ENCODE results near the gene FN3K.

FN3K gene

DNA sequence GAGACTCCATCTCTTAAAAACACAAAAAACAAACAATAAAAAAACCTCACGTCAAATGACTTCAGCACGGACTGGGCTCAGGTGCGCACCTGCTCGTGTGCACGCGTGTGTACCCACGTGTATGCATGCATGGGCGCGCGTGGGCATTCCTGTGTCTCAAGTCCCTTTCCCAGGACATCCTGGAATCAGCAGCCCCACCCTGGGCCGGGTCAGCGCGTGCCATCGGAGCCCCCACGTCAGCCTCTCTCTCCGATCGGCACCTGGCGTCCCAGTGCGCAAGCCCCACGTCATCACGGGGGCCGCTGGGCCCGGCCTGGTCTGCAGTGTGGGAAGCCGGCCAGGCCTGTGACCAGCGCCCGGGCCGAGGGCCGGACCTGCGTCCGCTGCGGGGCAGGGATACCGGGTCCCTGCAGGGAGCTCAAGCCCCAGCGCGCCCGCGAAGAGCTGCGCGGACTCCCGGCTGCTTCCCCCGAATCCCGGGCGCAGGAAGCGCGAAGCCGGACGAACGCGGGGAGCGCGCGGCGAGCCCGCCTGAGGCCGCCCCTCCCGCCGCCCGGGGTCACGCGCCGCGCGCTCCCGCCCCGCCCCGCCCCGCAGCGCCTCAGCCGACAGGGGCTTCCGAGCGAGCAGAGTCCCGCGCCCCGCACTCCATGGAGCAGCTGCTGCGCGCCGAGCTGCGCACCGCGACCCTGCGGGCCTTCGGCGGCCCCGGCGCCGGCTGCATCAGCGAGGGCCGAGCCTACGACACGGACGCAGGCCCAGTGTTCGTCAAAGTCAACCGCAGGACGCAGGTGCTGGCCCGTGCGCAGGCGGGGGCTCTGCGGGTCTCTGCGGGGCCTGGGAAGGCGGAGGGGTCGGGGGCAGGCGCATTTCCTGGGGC lies at the start of gene FN3K:
TSS of gene FN3K (plus strand) at position 629 of the 880 bp plus-strand sequence. CDS start at position 651, 22 bp downstream.
- DNase-seq (ENCODE audit: low read depth in 2 of 2): no peak

DNA sequence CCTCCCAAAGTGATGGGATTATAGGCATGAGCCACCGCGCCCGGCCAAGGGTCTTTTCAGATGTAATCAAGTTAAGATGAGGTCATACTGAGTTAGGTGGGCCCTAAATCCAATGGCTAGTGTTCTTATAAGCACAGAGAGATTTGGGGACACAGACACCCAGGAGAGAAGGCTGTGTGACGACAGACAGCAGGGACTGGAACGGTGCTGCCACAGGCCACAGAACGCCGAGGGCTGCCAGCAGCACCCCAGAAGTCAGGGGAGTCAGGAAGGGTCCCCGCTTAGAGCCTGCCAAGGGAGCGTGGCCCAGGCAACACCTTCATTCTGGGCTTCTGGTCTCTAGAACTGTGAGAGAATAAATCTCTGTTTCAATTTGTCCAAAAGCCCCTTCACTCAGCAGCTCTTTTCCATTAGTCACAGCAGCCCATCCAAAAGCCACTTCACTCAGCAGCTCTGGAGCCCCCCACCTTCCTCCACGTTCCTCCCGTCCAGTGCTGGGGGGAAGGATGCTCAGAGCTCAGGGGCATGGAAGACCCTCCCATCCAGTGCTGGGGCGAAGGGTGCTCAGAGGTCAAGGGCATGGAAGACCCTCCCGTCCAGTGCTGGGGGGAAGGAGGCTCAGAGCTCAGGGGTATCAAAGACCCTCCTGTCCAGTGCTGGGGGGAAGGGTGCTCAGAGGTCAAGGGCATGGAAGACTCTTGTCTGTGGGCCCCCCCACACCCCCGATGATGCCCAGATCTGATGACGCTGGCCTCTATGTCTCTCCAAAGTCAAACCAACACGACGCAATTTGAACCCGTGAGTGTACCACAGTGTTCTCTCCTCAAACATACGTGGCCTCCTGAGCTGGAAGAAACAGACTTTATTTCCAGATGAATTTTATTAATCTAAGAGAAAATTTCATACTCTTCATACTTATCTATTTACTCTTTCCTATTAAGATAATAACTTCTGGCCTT lies 48.8 kb upstream of the FN3K start:
- DNase-seq (ENCODE audit: low read depth in 2 of 2): no peak

DNA sequence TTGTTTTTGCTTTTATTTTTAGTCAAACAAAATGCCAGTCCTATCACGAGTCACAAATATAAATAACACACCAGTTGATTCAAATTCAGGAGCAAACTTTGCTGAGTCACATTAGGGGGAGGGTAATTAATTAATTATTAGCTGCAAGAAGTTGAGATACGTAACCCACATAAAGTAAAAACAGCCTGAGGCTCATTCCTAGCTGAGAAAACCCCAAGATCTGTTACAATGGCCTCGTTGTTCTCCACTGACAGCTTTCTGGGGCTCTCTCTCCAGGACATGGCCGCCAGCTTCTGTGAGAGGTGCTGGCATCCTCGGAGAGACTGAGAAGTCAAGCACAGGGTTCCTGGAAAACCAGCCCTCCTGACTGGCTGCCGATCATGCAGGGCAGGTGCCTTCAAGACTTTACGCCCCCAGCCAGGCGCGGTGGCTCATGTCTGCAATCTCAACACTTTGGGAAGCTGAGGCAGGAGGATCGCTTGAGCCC lies 48.0 kb upstream of the FN3K start:
- DNase-seq (ENCODE audit: low read depth in 2 of 2): no peak

DNA sequence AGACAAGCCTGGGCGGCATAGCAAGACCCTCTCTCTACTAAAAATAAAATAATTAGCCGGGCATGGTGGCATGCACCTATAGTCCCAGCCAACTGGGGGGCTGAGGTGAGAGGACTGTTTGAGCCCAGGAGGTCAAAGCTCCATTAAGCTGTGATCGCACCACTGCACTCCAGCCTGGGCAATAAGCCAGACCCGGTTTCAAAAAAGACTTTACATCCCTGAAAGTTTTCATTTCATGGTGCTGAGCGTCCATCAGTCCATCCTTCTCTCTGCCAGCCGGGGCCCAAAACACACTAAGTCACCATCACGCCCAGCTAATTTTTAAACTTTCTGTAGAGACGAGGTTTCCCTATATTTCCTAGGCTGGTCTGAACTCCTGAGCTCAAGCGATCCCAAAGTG lies 47.5 kb upstream of the FN3K start:
- no peak for DNase-seq (ENCODE audit: low read depth in 2 of 2)

DNA sequence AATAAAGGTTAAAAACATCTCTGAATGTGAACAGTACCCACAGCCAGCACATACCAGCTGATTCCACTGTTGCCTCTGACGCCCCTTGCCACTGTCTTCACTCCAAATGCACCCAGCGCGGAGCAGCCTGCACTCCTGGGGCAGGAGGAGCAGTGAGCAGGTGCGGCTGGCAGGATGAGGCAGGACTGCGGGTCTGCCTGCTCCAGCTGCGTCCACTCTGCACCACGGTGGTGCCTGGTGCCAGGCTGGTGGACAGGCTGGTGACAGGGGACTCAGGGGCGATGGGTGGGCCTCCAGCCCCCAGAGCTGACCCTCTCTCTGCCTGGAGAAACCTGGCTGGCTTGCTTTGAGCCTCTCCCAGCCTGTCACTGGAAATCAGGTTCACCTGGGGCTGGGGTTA lies 46.3 kb upstream of the FN3K start:
- DNase-seq (ENCODE audit: low read depth in 2 of 2): no peak

DNA sequence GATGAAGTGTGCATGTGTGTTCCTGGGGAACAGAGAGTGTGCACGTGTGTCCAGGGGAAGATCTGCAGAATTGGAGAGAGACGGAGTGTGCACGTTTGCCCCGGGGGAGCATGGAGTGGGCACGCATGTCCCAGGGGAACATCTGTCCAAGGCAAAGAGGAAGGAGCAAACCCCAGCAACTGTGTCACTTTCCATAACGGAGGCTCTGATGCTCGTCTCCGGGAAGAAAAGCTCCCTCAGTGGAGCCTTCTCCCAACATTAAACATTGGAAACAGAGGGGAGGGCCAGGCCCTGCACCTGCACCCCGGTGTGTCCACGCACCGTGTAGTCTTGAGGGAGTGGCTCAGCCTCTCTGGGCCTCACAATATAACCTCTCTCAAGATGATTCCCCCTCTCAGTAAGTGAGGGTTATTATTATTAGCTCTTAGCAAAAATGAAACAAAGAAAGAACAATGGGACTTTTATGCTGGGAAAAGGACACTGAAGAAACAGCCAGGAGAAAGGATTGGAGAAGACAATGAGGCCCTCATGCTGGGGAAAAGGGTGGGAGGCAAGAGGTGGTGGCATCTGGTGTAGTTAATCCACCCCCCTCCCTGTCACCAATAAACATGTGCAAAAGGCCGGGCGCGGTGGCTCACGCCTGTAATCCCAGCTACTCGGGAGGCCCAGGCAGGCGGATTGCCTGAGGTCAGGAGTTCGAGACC lies 44.5 kb upstream of the FN3K start:
- DNase-seq (ENCODE audit: low read depth in 2 of 2): no peak

DNA sequence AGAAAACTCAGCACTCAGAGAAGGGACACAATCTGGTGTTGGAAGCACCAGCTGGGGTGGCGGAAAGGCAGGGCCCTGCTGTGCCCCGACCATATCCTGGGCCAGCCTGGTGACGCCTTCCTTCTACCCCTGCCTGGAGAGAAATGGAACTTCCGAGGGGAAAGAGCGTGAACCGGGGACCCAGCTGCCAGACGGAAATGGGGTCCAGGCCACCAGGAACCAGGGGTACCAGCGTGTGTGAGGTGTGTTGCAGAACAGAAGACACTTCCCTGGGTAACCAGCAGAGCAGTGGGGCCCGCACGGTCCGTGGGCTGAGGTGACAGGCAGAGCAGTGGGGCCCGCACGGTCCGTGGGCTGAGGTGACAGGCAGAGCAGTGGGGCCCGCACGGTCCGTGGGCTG lies 43.7 kb upstream of the FN3K start:
- no peak for DNase-seq (ENCODE audit: low read depth in 2 of 2)

DNA sequence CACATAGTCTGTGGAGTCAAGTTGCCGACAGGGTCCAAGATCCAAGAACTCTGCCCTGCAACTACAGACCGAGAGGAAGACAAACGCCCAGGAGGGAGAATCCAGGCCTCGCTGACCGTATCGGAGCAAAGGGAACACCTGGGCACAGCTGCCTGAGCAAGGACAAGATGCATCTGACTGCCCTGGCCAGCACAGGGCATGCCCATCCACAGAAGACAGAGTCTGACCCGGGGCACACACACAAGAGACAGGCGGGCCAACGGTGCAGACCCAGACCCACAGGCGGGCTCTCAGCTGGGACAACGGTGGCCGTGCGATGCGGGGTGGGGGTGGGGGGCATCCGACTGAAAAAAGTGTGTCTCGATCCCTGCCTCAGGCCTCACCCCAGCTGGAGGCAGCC lies 43.1 kb upstream of the FN3K start:
- DNase-seq (ENCODE audit: low read depth in 2 of 2): no peak

DNA sequence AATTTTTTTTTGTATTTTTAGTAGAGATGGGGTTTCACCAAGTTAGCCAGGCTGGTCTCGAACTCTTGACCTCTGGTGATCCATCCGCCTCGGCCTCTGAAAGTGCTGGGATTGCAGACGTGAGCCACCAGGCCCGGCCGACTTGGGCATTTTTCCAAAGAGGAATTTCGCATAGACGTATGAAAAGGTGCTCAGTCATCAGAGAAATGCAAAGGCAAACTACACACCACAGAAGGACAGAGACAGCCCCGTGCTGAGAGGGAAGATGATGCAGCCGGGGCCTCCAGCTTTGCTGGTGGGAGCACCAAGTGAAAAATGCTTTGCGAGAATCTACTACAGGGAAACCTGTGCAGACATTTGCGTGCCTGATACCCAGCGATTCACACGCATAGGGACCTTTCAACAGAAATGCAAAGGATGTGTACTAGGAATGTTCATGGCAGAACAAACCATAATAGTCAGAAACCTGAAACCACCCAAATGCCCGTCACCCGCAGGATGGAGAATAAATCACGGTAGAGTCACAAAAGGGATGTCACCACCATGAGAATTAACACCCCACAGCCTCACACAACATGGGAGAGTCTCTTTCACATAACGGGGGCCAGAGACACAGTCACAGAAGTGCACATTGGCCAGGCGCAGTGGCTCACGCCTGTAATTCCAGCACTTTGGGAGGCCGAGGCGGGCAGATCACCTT lies 42.1 kb upstream of the FN3K start:
- DNase-seq (ENCODE audit: low read depth in 2 of 2): no peak

DNA sequence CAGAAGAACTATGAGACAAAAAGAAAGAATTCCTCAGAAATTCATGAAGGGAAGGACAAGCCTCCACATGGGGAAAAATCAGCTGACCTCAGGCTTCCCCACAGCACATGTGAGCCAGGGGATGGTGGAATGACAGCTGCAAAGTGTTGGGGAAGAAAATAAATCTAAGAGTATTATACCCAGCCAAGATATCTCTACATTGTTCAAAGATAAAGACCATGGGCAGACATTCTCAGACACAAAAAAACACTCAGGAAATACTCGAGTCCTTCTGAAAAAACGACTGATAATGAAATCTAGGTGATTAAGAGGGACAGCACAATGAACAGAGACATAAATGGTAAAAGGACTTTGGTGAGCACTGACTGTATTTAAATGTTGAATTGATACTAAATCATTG lies 40.8 kb upstream of the FN3K start:
- DNase-seq (ENCODE audit: low read depth in 2 of 2): no peak

DNA sequence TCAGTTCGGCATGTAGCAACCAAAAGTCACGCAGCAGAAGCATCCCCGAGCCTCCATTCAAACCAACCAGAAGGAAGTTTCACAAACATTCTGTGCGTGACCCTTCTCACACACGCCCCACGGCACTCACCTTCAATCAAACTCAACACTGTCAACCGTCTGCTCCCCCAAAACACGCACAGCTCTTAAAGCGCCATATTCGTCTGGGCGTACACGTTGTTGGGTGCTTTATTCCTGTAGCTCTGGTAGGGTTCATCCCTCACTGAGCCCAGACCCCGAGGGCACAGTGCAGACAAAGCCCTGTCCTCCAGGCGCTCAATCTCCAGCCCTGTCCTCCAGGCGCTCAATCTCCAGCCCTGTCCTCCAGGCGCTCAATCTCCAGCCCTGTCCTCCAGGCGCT lies 39.2 kb upstream of the FN3K start:
- no peak for DNase-seq (ENCODE audit: low read depth in 2 of 2)

DNA sequence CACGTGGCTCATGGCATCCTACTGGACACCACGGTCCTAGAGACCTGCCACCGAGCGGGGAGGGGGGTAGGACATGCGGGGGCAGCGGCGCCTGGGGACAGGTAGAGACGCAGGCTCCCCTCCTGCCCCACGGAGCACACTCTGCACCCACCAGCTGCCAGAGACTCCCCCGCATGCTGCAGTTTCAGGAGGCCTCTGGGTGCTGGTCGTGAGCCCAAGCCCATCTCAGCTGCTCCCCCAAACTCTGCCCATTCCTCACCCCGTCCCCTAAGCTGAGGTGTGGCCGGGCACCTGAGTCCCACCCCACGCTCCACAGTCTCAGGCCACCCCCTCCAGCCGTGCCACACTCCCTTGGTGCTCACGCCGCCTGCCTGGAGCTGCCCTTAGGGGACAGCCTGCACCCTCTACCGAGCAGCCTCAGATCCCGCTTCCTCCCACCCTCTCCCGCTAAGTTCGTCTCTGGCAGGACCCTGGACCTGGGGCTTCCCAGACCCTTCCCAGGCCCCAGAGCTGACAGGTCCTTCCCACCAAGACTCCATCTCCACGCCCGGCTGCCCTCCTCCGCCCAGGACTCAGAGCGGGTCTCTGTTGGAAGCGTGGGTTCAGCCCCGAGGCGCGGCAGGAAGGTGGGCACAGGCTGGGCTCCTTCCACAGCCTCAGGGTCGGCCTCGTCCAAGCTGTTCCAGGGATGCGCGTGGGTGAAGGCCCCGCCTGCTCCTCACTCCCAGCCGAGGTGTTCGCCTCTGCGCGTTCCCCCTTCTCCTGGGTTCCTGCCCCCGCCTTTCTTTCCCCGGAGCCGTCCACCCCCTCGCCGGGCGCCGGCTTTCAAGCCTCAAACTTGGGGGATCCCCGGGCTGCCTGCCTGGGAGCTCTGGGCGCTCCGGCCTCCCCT lies 38.3 kb upstream of the FN3K start:
- DNase-seq (ENCODE audit: low read depth in 2 of 2): no peak

DNA sequence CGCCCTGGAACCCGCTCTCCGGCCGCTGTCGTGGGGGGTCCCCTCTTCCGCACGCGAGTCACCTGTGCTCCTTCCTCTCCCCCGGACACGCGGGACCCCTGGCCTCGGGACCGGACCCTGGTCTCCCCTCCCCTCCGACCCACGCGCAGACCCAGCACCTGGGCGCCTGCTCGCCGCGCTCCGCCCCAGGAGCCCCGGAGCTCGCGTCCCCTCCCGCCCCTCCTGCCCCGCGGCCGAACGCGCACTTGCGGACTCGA lies 37.7 kb upstream of the FN3K start:
- no peak for DNase-seq (ENCODE audit: low read depth in 2 of 2)

DNA sequence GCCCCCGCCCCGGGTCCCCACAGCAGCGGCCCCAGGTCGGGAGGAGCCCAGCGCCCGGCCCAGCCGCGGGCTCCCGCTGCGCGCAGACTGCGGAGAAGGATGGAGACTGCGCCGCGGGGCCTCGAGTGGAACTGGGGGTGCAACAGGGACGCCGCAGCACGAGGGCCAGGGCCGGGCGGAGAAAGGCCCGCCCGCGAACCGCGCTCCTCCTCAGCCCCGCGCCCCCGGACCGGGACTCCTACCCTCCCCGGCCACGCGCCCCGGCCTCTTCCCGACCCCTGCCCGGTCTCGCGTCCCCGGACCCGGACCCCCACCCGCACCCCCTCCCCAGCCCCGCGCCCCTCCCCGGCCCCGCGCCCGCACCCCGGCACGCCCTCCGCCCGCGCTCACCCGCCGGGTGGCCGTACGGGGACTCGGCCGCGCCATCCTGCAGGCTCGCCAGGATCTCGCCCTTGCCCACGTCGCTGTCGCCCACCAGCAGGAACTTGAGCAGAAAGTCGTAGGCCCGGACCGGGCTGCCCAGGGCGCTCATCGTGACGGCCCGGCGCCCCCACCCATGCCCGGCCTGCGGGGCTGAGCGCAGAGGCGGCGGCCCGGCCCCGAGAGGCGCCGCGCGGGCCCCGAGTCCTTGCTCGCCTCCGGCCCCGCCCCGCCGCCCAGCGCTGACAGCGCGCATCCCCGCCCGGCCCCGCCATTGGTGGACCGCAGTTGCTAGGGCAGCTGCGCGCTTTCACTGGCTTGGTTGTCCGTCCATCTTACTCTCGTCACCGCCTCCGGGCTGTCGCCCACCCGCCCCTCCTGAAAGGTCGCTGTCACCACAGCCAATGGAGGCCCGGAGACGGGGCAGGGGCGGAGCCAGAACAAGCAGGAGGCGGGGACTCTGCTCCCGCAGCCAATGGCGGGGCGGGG lies 37.1 kb upstream of the FN3K start, which contains the start of gene RAB40B:
TSS of gene RAB40B (minus strand) at position 634 of the 909 bp plus-strand sequence. CDS start at position 532, 102 bp downstream.
- peak; percentile 95 to 96 for DNase-seq (ENCODE audit: low read depth in 2 of 2)

DNA sequence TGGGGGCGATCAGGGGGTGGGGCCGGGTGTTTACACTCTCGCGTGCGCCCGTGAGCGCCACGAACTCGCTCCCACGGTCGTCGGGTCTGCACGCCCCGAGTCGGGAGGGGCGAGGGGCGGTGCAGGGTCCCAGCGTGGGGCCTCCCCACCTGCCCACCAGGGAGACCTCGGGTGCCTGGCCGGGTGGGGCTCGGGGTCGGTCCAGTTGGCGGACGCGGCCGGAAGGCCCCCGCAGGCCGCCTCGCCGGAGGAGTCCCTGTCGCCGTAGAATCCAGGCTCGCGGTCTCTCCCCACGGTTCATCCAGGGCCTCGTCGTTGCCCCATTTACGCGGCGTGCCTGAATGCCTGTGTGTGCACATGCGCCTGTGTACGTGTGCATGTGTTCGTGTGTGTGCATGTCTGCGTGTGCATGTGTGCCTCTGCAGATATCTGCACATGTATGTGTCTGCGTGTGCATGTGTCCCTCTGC lies 36.4 kb upstream of the FN3K start:
- no peak for DNase-seq (ENCODE audit: low read depth in 2 of 2)

DNA sequence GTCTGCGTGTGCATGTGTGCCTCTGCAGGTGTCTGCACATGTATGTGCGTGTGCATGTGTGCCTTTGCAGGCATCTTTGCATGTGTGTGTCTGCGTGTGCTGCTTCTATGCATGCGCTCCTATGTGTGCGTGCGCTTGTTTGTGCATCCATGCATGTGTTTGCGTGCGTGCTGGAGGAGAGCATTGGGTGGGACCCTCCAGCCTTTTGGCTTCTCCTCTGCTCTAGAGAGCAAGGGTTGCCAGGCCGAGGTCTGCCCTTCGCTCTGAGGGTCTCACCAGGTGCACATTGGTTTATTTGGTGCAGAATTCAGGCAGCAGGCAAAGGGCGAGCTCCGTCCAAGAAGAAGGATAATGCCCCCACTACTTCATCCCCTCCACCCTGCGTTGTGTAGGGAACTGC lies 35.9 kb upstream of the FN3K start:
- no peak for DNase-seq (ENCODE audit: low read depth in 2 of 2)

DNA sequence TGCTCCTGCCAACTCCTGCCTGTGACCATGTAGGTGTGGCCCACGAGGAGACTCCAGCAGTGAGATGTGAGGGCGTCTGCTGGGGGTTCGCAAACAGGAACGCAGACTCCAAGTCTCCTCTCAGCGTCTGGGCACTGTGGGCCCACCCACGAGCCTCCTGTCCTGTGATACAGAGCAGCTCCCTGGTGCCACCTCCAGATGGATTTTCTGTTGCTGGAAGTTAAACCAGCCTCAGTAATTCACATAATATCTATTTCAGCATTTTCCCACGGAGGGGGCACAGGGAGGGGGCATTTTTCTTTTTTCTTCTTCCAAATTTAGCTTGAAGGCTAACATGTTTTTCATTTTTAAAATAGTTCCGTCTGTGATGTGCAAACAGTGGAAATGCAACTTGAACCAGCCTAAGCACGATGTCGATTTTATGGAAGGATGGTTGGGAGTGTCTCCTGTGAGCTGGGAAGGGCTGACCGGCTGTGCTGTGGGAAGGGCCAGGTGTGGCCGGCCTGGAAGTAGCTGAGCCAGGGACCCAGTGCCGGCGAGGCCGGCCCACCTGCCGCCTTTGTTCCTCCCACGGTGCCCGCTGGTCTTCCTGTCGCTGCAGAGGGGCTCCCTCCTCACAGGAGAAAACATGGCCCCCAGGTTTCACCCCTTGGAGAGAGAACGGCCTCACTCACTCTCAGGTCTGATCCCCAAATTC lies 33.0 kb upstream of the FN3K start:
- DNase-seq (ENCODE audit: low read depth in 2 of 2): no peak

DNA sequence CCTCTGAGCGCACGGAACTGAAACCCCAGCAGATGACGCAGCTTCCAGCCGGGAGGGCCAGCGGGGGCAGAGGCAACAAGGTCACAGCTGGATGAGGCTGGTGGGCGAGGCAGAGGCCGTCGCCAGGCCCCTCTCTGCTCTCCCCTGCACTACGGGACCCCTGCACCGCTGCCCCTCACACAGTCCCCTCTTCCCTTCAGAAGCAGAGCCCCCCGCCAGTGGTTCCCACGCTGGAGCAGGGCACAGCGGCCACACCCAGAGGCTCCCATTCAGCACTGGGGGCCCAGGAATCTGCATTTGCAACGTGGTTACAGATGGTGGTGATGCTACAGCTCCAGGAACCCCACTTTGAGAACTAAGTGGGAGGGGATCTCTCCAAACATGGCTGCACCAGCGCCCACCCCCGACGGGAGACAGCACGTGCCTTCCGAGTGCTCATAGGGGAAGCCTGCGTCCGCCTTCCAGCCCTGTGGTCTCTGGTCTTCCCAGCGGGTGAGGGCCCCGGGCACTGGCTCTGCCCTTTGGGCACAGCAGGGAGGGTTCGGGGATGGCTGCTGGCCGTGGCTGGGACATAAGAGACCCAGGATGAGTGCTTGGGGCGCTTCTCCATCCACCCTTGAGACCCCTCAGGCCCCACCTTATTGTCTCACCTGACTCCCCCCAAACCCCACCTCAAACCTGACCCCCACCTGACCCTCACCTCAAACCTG lies 32.2 kb upstream of the FN3K start:
- no peak for DNase-seq (ENCODE audit: low read depth in 2 of 2)

Measured in activated CD4-positive, alpha-beta T cell treated with anti-CD3 and anti-CD28 coated beads for 24 hours (primary cell).